ENCODE results near the gene ZNF337.

- TF ChIP-seq, protein P1, sequence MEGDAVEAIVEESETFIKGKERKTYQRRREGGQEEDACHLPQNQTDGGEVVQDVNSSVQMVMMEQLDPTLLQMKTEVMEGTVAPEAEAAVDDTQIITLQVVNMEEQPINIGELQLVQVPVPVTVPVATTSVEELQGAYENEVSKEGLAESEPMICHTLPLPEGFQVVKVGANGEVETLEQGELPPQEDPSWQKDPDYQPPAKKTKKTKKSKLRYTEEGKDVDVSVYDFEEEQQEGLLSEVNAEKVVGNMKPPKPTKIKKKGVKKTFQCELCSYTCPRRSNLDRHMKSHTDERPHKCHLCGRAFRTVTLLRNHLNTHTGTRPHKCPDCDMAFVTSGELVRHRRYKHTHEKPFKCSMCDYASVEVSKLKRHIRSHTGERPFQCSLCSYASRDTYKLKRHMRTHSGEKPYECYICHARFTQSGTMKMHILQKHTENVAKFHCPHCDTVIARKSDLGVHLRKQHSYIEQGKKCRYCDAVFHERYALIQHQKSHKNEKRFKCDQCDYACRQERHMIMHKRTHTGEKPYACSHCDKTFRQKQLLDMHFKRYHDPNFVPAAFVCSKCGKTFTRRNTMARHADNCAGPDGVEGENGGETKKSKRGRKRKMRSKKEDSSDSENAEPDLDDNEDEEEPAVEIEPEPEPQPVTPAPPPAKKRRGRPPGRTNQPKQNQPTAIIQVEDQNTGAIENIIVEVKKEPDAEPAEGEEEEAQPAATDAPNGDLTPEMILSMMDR (IDR thresholded peaks at IDR 0.05) = no peak
- no peak for TF ChIP-seq EZH2 (IDR thresholded peaks at IDR 0.05; ENCODE audit: borderline replicate concordance, insufficient read depth, low read depth, low read length, poor library complexity, severe bottlenecking)
These were observed 10.3 kb downstream of the ZNF337 start for GRCh38 chr20:25686081-25687067.
